ENCODE results near the gene UXT.

DNA sequence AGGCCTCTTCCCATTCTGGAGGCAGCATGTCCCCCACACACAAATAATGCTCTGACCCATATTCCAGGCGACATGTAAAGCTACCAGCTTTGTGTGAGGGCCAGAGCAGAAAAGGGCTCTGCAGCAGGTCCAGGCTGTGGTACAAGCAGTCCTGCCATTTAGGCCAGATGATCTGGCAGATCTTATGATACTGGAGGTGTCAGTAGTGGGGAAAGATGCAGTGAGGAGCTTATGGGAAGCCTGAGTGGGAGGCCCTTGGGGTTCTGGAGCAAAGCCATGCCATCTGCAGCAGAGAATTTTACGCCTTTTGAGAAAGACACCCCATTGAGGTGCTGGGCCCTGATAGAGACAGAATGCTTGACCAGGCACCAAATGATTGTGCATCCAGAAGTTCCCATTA is 47.1 kb downstream of the UXT start:
- TF ChIP-seq GATA2 (IDR thresholded peaks at IDR 0.05; ENCODE audit: low read depth, low read length) (no peak), GATA3 (IDR thresholded peaks at IDR 0.05; ENCODE audit: low read depth, low read length) (no peak)

Data from SH-SY5Y (cell line).